Measurements from ENCODE around the gene SEMA3G.

SEMA3G gene

DNA sequence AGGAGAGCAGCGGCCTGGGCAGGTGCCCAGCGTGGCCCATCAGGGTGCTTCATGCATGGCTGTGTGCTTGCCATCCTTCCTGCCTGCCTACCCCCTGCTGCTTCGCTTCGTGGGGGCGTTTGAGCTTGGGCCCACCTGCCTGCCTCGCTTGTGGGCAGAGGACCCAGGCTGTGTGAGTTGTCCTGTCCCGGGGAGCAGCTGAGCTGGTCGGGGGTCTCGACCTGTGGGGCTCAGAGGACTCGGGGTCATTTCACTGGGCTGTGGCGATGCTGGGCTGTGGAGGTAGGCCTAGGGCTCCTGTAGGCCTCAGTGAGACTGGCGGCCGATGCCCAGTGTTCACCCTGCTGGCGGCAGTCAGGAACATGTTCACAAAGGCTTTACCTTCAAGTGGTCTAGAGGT, 38.2 kb upstream of the SEMA3G start:
- no peak for TF ChIP-seq ZFX (IDR thresholded peaks at IDR 0.05; ENCODE audit: borderline replicate concordance)
- no peak overlapping the region for H3K27ac ChIP-seq

DNA sequence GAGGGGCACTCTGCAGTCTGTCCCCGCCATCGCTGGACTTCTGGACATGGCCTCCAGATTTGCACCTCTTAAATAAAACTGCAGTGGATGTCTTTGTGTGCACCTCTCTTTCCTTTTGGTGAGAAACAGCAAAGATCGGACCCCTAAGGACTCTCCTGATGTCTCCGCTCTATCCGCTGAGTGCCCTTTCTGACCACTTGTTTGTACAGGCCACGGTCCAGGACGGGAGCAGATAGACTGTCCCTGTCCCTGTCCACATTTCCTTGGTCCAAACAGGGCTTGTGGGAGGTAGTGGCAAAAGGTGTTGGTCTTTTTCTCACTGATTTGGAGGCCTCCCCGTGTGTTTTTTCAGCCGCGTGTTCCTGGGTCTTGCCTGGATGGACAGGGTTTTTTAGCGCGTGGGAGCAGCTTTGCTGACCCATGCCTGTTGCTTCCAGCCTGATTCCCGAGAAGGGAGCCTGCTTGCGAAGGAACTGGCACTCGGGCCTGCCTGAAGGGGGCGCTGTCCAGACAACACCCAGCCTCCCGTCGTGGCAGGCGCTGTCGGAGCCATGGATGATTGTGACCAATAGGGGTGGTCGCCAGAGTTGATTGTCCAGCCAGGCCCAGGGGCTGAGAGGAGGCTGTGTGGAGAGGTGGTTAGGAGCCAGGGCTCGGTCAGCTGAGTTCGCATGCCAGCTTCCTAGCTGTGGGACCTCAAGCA, 37.1 kb upstream of the SEMA3G start:
- TF ChIP-seq, protein P1, sequence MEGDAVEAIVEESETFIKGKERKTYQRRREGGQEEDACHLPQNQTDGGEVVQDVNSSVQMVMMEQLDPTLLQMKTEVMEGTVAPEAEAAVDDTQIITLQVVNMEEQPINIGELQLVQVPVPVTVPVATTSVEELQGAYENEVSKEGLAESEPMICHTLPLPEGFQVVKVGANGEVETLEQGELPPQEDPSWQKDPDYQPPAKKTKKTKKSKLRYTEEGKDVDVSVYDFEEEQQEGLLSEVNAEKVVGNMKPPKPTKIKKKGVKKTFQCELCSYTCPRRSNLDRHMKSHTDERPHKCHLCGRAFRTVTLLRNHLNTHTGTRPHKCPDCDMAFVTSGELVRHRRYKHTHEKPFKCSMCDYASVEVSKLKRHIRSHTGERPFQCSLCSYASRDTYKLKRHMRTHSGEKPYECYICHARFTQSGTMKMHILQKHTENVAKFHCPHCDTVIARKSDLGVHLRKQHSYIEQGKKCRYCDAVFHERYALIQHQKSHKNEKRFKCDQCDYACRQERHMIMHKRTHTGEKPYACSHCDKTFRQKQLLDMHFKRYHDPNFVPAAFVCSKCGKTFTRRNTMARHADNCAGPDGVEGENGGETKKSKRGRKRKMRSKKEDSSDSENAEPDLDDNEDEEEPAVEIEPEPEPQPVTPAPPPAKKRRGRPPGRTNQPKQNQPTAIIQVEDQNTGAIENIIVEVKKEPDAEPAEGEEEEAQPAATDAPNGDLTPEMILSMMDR (IDR thresholded peaks at IDR 0.05): peak; percentile 74
- TF ChIP-seq ZFX (IDR thresholded peaks at IDR 0.05; ENCODE audit: borderline replicate concordance): no peak
- no peak overlapping the region for H3K27ac ChIP-seq

DNA sequence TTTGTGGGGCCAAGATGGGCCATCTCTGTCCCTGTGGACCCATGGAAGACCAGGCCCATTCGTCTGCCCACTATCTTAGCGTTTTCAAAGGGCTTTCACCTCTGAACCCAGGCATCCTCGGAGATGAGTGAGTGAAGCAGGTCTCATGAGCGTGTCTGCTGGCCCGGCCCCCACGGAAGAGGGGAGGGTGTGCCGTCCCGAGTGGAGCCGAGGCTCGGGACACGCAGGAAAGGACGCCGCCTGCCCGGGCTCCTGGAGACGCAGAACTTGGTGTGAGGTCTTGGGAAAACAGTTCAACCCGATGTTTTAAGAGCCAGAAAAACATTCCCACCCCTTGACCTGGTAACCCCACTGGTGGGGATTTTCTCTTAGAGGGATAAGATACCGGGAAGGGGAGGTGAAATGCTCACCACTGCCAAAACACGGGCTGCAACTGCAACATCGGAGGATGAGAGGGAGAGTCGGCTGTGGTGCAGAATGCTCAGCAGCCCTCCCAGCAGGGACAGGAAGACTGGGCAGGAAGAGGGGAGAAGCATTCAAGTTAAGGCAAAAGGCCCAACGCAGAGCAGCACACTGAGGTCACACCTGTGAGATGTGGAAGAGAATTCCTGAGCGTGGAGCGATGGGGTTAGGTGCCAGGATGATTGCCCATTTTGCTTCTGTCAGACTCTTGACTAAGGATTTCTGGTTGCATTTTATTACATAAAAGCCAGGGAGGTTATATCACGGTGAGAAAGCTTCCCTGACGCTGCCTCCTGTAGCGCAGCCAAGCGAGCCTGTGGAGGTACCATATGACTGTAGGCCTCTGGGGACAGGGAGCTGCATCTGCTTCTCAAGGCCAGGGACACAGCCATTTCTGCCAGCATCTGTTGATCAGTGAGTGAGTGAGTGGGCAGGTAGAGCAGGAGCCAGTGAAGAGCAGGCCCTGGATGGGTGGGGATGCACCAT, 36.1 kb upstream of the SEMA3G start:
- H3K27ac ChIP-seq: no peak overlapping the region
- TF ChIP-seq, protein P1 (IDR thresholded peaks at IDR 0.05): no peak
- no peak for TF ChIP-seq ZFX (IDR thresholded peaks at IDR 0.05; ENCODE audit: borderline replicate concordance)

DNA sequence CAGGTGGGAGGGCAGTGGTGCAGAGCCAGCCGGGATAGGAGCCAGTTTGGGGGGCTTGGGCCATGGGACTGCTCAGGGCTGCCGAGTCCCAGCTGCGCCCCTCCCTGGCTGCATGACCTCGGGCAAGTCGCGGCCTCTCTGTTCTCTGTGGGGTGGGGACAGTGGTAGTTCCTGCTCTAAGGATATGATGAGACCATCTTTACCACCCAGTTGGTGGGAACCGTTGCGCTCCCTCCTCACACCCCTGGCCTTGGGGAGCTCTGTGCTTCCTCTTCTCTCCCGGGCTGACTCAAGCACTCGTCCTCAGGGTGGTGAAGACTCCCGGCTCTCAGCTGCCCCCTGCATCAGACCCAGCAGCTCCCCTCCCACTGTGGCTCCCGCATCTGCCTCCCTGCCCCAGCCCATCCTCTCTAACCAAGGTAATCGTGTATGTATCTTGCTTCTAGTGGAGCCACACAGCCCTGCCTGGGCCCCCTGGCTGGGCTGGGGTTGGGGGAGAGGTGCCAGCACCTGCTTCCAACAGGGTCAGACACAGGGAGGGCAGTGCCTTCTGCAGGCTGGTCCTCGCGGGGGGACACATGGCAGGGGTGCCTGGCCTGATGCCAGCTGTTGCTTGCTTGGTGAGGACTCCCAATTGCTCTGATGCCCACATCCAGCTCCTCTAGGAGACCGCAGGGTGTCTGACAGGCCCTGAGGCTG, 35.1 kb upstream of the SEMA3G start:
- no peak overlapping the region for H3K27ac ChIP-seq
- TF ChIP-seq ZFX (IDR thresholded peaks at IDR 0.05; ENCODE audit: borderline replicate concordance): no peak
- TF ChIP-seq, protein P1 (IDR thresholded peaks at IDR 0.05): no peak

DNA sequence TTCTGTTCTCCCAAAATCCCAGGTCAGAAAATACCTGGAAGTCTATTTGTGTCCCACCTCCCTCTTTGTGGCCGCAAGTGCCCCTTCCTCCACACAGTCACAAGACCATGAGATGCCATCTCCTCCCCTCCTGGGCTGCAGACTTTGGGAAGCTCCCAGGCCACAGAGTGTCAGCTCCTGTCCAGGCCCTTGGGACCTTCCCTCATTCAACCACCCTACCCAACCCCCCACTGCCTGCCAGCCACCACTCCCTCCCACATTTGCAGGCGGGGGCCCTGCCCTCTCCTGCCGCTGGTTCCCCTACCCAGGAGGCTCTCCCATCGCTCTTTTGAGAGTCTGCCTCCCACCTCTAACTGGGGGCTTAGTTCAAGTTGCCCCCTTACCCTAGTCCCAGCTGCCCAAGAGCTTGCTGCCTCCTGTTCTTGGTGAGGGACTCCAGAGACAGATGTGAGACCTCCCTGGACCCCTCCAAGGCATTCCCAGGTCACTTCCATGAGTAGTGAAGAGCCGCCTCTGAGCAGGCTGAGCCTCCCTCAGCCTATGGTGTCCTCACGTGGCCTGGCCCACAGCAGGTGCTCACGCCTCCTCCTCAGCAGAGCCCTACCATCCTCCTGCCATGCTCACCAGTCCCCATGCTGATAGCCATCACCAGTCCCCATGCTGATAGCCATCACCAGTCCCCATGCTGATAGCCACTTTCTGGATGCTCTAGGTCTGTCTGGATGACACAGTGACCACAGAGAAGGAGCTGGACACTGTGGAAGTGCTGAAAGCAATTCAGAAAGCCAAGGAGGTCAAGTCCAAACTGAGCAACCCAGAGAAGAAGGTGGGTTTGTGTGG, 34.4 kb upstream of the SEMA3G start:
- H3K27ac ChIP-seq: no peak overlapping the region
- TF ChIP-seq ZFX (IDR thresholded peaks at IDR 0.05; ENCODE audit: borderline replicate concordance): no peak
- TF ChIP-seq, protein P1 (IDR thresholded peaks at IDR 0.05): no peak

DNA sequence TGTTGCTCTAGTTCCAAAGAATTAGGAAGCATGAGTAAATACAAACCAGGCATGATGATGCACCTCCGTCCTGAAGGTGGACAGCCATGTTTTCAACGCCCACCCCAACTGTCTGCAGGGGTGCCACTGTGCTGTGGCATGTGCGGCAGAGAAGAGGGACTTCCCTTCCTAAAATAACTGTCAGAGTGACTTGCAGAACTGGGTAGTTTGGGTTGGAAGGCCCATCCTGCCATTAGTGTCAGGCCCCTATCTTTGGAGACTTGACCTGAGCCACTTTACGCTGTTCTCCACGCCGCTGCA, 32.8 kb upstream of the SEMA3G start:
- TF ChIP-seq, protein P1 (IDR thresholded peaks at IDR 0.05): no peak
- no peak for TF ChIP-seq ZFX (IDR thresholded peaks at IDR 0.05; ENCODE audit: borderline replicate concordance)
- H3K27ac ChIP-seq: no peak overlapping the region
